Stimulated activated CD4-positive, alpha-beta T cell treated with anti-CD3 and anti-CD28 coated beads, Interleukin-2, amount 100 ng/mL, for 24 hours (primary cell): Measurements from ENCODE around the gene GALNT15.

Source experiments
- DNase-seq, 2 donors: peaks; one replicate each; pipeline ENCODE4 v3.0.0-alpha.2; 2020

The GALNT15 gene

GRCh38 chr3:16168211-16168610 is 6.3 kb upstream of the GALNT15 start:
- no peak for DNase-seq

- DNase-seq, result no peak
Measured at GRCh38 chr3:16171009-16171408, 3.5 kb upstream of the GALNT15 start.

GRCh38 chr3:16171825-16172224 is 2.7 kb upstream of the GALNT15 start:
- DNase-seq, result no peak

GRCh38 chr3:16173283-16174025 is 1.0 kb upstream of the GALNT15 start:
- no peak for DNase-seq

GRCh38 chr3:16174026-16174355 is 489 bp upstream of the GALNT15 start:
- no peak for DNase-seq

GRCh38 chr3:16174976-16175901 is 759 bp downstream of the GALNT15 start:
- no peak for DNase-seq

- no peak for DNase-seq
Measured at GRCh38 chr3:16176391-16177030, 2.0 kb downstream of the GALNT15 start.

GRCh38 chr3:16177382-16177781 is 2.9 kb downstream of the GALNT15 start:
- no peak for DNase-seq

GRCh38 chr3:16177962-16178627 is 3.6 kb downstream of the GALNT15 start:
- DNase-seq, result peak; percentile 69 to 82

- no peak for DNase-seq
Measured at GRCh38 chr3:16178628-16178988, 4.1 kb downstream of the GALNT15 start.

- no peak for DNase-seq
Measured at GRCh38 chr3:16179261-16179660, 4.8 kb downstream of the GALNT15 start.

- no peak for DNase-seq
Measured at GRCh38 chr3:16179771-16180736, 5.6 kb downstream of the GALNT15 start.

GRCh38 chr3:16180737-16181134 is 6.3 kb downstream of the GALNT15 start:
- no peak for DNase-seq

GRCh38 chr3:16181361-16181760 is 6.9 kb downstream of the GALNT15 start:
- no peak for DNase-seq

GRCh38 chr3:16182183-16182582 is 7.7 kb downstream of the GALNT15 start:
- DNase-seq, result no peak

GRCh38 chr3:16182612-16183011 is 8.1 kb downstream of the GALNT15 start:
- DNase-seq, result no peak

- DNase-seq, result no peak
Measured at GRCh38 chr3:16183082-16183481, 8.6 kb downstream of the GALNT15 start.

GRCh38 chr3:16183601-16184270 is 9.3 kb downstream of the GALNT15 start:
- no peak for DNase-seq

- no peak for DNase-seq
Measured at GRCh38 chr3:16186086-16186485, 11.6 kb downstream of the GALNT15 start.

GRCh38 chr3:16186565-16186964 is 12.1 kb downstream of the GALNT15 start:
- no peak for DNase-seq

GRCh38 chr3:16187213-16187790 is 12.8 kb downstream of the GALNT15 start:
- no peak for DNase-seq
